GF-D8 (cell line): ENCODE data around the gene TOP2B.

Source experiments
- DNase-seq: peaks from one replicate; lab custom pipeline; 2025; lab: John Stamatoyannopoulos, UW

The TOP2B gene

GRCh38 chr3:25557694-25558093 lies 107.0 kb downstream of the TOP2B start:
- no peak for DNase-seq

- no peak for DNase-seq
Observed at GRCh38 chr3:25556447-25556846, 108.3 kb downstream of the TOP2B start.

- DNase-seq, result no peak
Observed at GRCh38 chr3:25555695-25556437, 108.8 kb downstream of the TOP2B start.

- DNase-seq, result no peak
Observed at GRCh38 chr3:25554376-25554775, 110.3 kb downstream of the TOP2B start.

GRCh38 chr3:25552251-25552650 lies 112.5 kb downstream of the TOP2B start:
- no peak for DNase-seq

- no peak for DNase-seq
Observed at GRCh38 chr3:25548836-25549235, 115.9 kb downstream of the TOP2B start.

- no peak for DNase-seq
Observed at GRCh38 chr3:25547943-25548674, 116.6 kb downstream of the TOP2B start.
